GM12878 (cell line): Measurements from ENCODE around the gene AP4S1. TPM values are rescaled to one million over a fixed set of nuclear protein-coding genes. Genes with fewer than 3 reads are reported as not detected.
"Not testable (repeated sequence)": the region's sequence is repeated elsewhere in the genome, so short reads cannot be mapped to it uniquely, and the experiment has no call there.

Experiments used
- ATAC-seq: fragments of 200-7000 bp; cut with Tn5 transposase; 3 replicates; pipeline ENCODE4 v1.9.1; 2020; ENCODE audit warnings: mild to moderate bottlenecking, moderate library complexity
- BruUV-seq: library from RNA; stranded (reverse); fragments of 400-500 nt; replicated peaks from 2 replicates; lab custom pipeline; 2021; lab: Mats Ljungman, UMichigan
- CTCF ChIA-PET: fragments of 300-600 bp; sonication (Branson Sonifier 250); formaldehyde crosslinking; extraction: SDS; loops from one replicate; lab custom pipeline; 2021; ENCODE audit warnings: inconsistent platforms; lab: Yijun Ruan, JAX
- POLR2A ChIA-PET: fragments of 350-600 bp; formaldehyde crosslinking; extraction: SDS; loops from one replicate; lab custom pipeline; 2021; ENCODE audit warnings: inconsistent platforms; lab: Charles Lee
- RAD21 ChIA-PET: fragments of 300-600 bp; sonication (Branson Sonifier 250); formaldehyde crosslinking; loops from one replicate; lab custom pipeline; 2023; ENCODE audit warnings: antibody characterized with exemption; ENCODE audit not compliant: unreplicated experiment; lab: Charles Lee
- SMC1A ChIA-PET: fragments of 300-600 bp; sonication (Branson Sonifier 250); formaldehyde crosslinking; loops from one replicate; lab custom pipeline; 2023; ENCODE audit not compliant: unreplicated experiment, uncharacterized antibody; lab: Charles Lee
- DNase-seq: peaks from one replicate; pipeline ENCODE4 v3.0.0-alpha.2; 2011; ENCODE audit warnings: low read depth, low spot score
- FAIRE-seq: peaks from 3 replicates; lab custom pipeline; 2011; peaks lifted over from hg19 to GRCh38; lab: Jason Lieb, UNC
- H2AFZ ChIP-seq: 2 replicates; pipeline ENCODE4 v1.6.0; 2011; ENCODE audit warnings: low read depth, low read length, control low read depth; ENCODE audit not compliant: control insufficient read depth
- H3K27ac ChIP-seq: 2 replicates; pipeline ENCODE4 v1.5.1; 2011; ENCODE audit warnings: control low read depth; ENCODE audit not compliant: control insufficient read depth, insufficient read depth
- H3K27me3 ChIP-seq, 2 experiments: replicated peaks in 1 of 2; 2 replicates each; pipeline versions ENCODE4 v1.6.0 to v1.6.1; 2011; ENCODE audit warnings: low read length in 1 of 2; ENCODE audit not compliant: control insufficient read depth in 2 of 2, insufficient read depth in 2 of 2
- H3K36me3 ChIP-seq, 2 experiments: 2 replicates each; pipeline ENCODE4 v1.5.1; 2011; ENCODE audit warnings: low read length in 1 of 2; ENCODE audit not compliant: control insufficient read depth in 2 of 2, insufficient read depth in 2 of 2
- H3K4me1 ChIP-seq: 2 replicates; pipeline ENCODE4 v1.6.1; 2011; ENCODE audit warnings: mild to moderate bottlenecking, low read length, moderate library complexity, mixed read lengths; ENCODE audit not compliant: control insufficient read depth, insufficient read depth
- H3K4me2 ChIP-seq: 2 replicates; pipeline ENCODE4 v1.6.0; 2011; ENCODE audit warnings: control low read depth; ENCODE audit not compliant: control insufficient read depth, insufficient read depth
- H3K4me3 ChIP-seq: fragments of 200-600 bp; sonication (generic); 2 replicates; pipeline ENCODE4 v1.5.1; 2016
- H3K79me2 ChIP-seq: 2 replicates; pipeline ENCODE4 v1.6.0; 2011; ENCODE audit warnings: low read length; ENCODE audit not compliant: control insufficient read depth, insufficient read depth
- H3K9ac ChIP-seq: 2 replicates; pipeline ENCODE4 v1.8.0; 2011; ENCODE audit warnings: low read length, control low read depth, mixed read lengths; ENCODE audit not compliant: control insufficient read depth, insufficient read depth
- H3K9me3 ChIP-seq: replicated peaks from 3 replicates; pipeline ENCODE4 v1.5.1; 2011; ENCODE audit warnings: mild to moderate bottlenecking, low read length; ENCODE audit not compliant: control insufficient read depth, insufficient read depth
- H4K20me1 ChIP-seq: 2 replicates; pipeline ENCODE4 v1.6.0; 2011; ENCODE audit not compliant: control insufficient read depth, insufficient read depth
- JUNB ChIP-seq: IDR thresholded peaks from 2 replicates; pipeline ENCODE4 v1.6.1; 2016; ENCODE audit warnings: antibody characterized with exemption, mild to moderate bottlenecking
- SMC3 ChIP-seq: IDR thresholded peaks from 2 replicates; pipeline ENCODE4 v1.6.1; 2011; ENCODE audit warnings: low read length, improper control_type of control experiment, borderline replicate concordance
- WGBS: methylation state at CpG from one replicate; pipeline ENCODE4 v1.1.6; 2016; ENCODE audit warnings: low lambda C conversion rate; ENCODE audit not compliant: insufficient replicate concordance, insufficient coverage; ENCODE audit errors: missing lambda C conversion rate; 5-methylcytosine and 5-hydroxymethylcytosine counted together
- in situ Hi-C: fragments of 300-500 bp; cut with MboI; formaldehyde crosslinking; loops from 9 replicates; pipeline ENCODE4 v1.14.3; 2018; ENCODE audit warnings: mixed read lengths
- intact Hi-C: fragments of 100-400 bp; cut with micrococcal nuclease; formaldehyde crosslinking; loops from one replicate; pipeline ENCODE4 v1.14.2; 2022; ENCODE audit not compliant: unreplicated experiment
- polyA plus RNA-seq, 11 experiments: library from polyadenylated mRNA; depleted of rRNA in 4 of 11; unstranded in 6 of 11; stranded (reverse) in 5 of 11; fragments of >200 nt; fragmentation: Nextera tagmentation in 4 of 11; fragmentation: Illumina TruSeq in 1 of 11; extraction: Ambion mirVana in 4 of 11; extraction: Trizol in 1 of 11; gene quantifications; 1 replicate in 1 of 11; 2 replicates in 10 of 11; pipeline versions ENCODE4 v1.2.1 to v1.2.3, GENCODE V29; 2011 to 2016; ENCODE audit warnings: inconsistent platforms in 2 of 11, missing spikeins in 2 of 11, low read depth in 1 of 11
- total RNA-seq, 4 experiments: library from RNA; depleted of rRNA in 3 of 4; stranded (reverse); fragments of >200 nt in 3 of 4; fragmentation: Illumina TruSeq in 1 of 4; extraction: Trizol in 1 of 4; gene quantifications; 2 replicates each; pipeline versions ENCODE4 v1.2.1 to v1.2.3, GENCODE V29; 2013 to 2021
- TF ChIP-seq, protein P1 (sequence below): fragments of 450-650 bp; IDR thresholded peaks from 2 replicates; pipeline ENCODE4 v1.6.1; 2016; ENCODE audit warnings: mild to moderate bottlenecking

The AP4S1 gene
- total and polyA plus RNA-seq, 10 of the 15 experiments (the other 5 are each of a cell fraction or from before 2014, with no cell fraction given) = 3.6 to 9.0 (median 5.7) TPM

GRCh38 chr14:31092160-31092708 lies 66.8 kb downstream of the AP4S1 start:
- in situ Hi-C loops = no loop called here
- Histone ChIP-seq H3K36me3 (no peaks in the 10 kb centered on the region; a peak in 1 of 4 replicates), H2AFZ (no peak overlapping the region), H3K27me3 (no peaks in the 10 kb centered on the region), H3K4me3 (no peak overlapping the region), H3K9ac (no peak overlapping the region), H3K27ac (no peak overlapping the region), H3K9me3 (no peaks in the 10 kb centered on the region), H3K4me2 (no peak overlapping the region), H4K20me1 (no peaks in the 10 kb centered on the region), H3K79me2 (no peaks in the 10 kb centered on the region), H3K4me1 (no peaks in the 10 kb centered on the region)
- intact Hi-C loops = no loop called here
- RAD21 ChIA-PET = no interaction called here
- ATAC-seq = no peak
- CTCF ChIA-PET = interaction anchor here (2.7 kb wide), 1 partner anchor 10 kb away, joined by 11 read pairs; no protein-coding TSS in a partner anchor
- DNase-seq = no peak
- SMC1A ChIA-PET = no interaction called here
- no peak for FAIRE-seq
- TF ChIP-seq, protein P1, sequence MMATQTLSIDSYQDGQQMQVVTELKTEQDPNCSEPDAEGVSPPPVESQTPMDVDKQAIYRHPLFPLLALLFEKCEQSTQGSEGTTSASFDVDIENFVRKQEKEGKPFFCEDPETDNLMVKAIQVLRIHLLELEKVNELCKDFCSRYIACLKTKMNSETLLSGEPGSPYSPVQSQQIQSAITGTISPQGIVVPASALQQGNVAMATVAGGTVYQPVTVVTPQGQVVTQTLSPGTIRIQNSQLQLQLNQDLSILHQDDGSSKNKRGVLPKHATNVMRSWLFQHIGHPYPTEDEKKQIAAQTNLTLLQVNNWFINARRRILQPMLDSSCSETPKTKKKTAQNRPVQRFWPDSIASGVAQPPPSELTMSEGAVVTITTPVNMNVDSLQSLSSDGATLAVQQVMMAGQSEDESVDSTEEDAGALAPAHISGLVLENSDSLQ = no peak
- TF ChIP-seq JUNB = no peak
- no peak for TF ChIP-seq SMC3
- no TSS peak for BruUV-seq
- POLR2A ChIA-PET = no interaction called here
- WGBS = 76% methylated on average over 2 of the region's 2 CpGs

DNA sequence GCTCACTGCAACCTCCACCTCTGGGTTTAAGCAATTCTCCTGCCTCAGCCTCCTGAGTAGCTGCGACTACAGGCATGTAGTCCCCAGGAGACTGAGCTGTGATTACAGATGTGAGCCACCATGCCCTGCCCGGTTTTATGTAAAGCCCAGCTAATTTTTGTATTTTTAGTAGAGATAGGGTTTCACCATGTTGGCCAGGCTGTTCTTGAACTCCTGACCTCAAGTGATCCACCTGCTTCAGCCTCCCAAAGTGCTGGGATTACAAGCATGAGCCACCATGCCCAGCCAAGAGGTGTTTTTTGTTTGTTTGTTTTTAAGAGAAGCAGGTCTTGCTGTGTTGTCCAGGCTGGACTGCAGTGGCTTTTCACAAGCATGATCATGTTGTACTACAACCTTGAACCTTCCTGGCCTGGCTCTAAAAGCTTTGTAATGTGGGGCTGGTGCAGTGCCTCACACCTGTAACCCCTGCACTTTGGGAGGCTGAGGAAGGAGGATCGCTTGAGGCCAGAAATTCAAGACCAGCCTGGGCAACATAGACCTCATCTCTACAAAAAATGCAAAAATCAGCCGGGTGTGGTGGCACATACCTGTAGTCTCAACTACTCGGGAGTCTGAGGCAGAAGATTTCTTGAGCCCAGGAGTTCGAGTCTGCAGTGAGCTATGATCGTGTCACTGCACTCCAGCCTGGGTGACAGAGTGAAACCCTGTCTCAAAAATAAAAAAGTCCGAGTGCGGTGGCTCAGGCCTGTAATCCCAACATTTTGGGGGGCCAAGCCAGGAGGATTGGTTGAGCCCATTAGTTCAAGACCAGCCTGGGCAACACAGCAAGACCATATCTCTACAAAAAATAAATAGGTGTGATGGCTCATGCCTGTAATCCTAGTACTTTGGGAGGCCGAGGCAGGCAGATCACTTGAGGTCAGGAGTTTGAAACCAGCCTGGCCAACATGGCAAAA lies 68.7 kb downstream of the AP4S1 start:
- DNase-seq, H3K27ac ChIP-seq, in situ Hi-C loops, H3K4me2 ChIP-seq, BruUV-seq, RAD21 ChIA-PET, H3K9ac ChIP-seq, H3K9me3 ChIP-seq, H2AFZ ChIP-seq, H3K79me2 ChIP-seq, ATAC-seq, H3K4me3 ChIP-seq, H4K20me1 ChIP-seq, H3K27me3 ChIP-seq, H3K36me3 ChIP-seq, POLR2A ChIA-PET, intact Hi-C loops, H3K4me1 ChIP-seq: not testable (repeated sequence)
- CTCF ChIA-PET = interaction anchor here (2.7 kb wide), 1 partner anchor 12 kb away, joined by 11 read pairs; no protein-coding TSS in a partner anchor
- SMC1A ChIA-PET = interaction anchor here (1.5 kb wide), 1 partner anchor 12 kb away, joined by 3 read pairs; no protein-coding TSS in a partner anchor
- FAIRE-seq = peak; percentile 35
- WGBS = 83% methylated on average over 10 of the region's 10 CpGs

- FAIRE-seq, H3K4me1 ChIP-seq, ATAC-seq, H3K9ac ChIP-seq, H2AFZ ChIP-seq, in situ Hi-C loops, RAD21 ChIA-PET, H3K27me3 ChIP-seq, H3K9me3 ChIP-seq, H3K27ac ChIP-seq, SMC1A ChIA-PET, H4K20me1 ChIP-seq, intact Hi-C loops, DNase-seq, POLR2A ChIA-PET, CTCF ChIA-PET, H3K4me2 ChIP-seq, H3K79me2 ChIP-seq, H3K4me3 ChIP-seq, BruUV-seq: not testable (repeated sequence)
- peaks cover 2 to 16% of the 10 kb centered on the region in 2 experiments for H3K36me3 ChIP-seq
- 94% methylated on average over 7 of the region's 8 CpGs for WGBS
Measured at GRCh38 chr14:31095817-31096216, 70.4 kb downstream of the AP4S1 start.
